Effector memory CD4-positive, alpha-beta T cell (primary cell): ENCODE results near the gene HDDC3.
A peak's percentile ranks its signal among the peaks of the same experiment; 100 is the strongest.

ENCODE experiments used
- DNase-seq, 3 donors: peaks; one replicate each; pipeline ENCODE4 v3.0.0-alpha.2; 2020
- H3K27ac ChIP-seq: 2 replicates; pipeline ENCODE4 v1.7.0; 2013; ENCODE audit warnings: mild to moderate bottlenecking, low read length, moderate library complexity; ENCODE audit not compliant: insufficient read depth, poor library complexity, severe bottlenecking
- H3K27me3 ChIP-seq: replicated peaks from 2 replicates; pipeline ENCODE4 v1.7.0; 2013; ENCODE audit warnings: mild to moderate bottlenecking, low read length; ENCODE audit not compliant: insufficient read depth, control insufficient read depth, poor library complexity, severe bottlenecking
- H3K36me3 ChIP-seq: 2 replicates; pipeline ENCODE4 v1.7.0; 2013; ENCODE audit warnings: mild to moderate bottlenecking, low read length, moderate library complexity; ENCODE audit not compliant: control insufficient read depth, insufficient read depth
- H3K4me1 ChIP-seq: 2 replicates; pipeline ENCODE4 v1.7.0; 2013; ENCODE audit warnings: low read length, mild to moderate bottlenecking; ENCODE audit not compliant: control insufficient read depth, insufficient read depth, poor library complexity, severe bottlenecking
- H3K4me3 ChIP-seq: 2 replicates; pipeline ENCODE4 v1.7.0; 2013; ENCODE audit warnings: low read length, low read depth, mild to moderate bottlenecking; ENCODE audit not compliant: insufficient read depth, poor library complexity, severe bottlenecking
- H3K9me3 ChIP-seq: 2 replicates; pipeline ENCODE4 v1.7.0; 2013; ENCODE audit warnings: mild to moderate bottlenecking, low read length, moderate library complexity; ENCODE audit not compliant: control insufficient read depth
- total RNA-seq, 3 donors: gene quantifications; one replicate each; lab custom pipeline; 2026; lab: John Stamatoyannopoulos, UW

The HDDC3 gene
- 10.7 to 14.1 (median 11.1) reads per million in 3 donors for total RNA-seq

GRCh38 chr15:90931828-90932659 lies at the start of gene HDDC3:
TSS of gene HDDC3 (minus strand) at chr15:90932549. CDS start at chr15:90932540, 9 bp downstream.
- Histone ChIP-seq H3K36me3 (no peaks in the 10 kb centered on the region), H3K27me3 (no peaks in the 10 kb centered on the region), H3K9me3 (no peaks in the 10 kb centered on the region), H3K27ac (peak within 1 kb of the TSS; percentile 83), H3K4me1 (peaks cover 43% of the 10 kb centered on the region), H3K4me3 (peak within 1 kb of the TSS; percentile 74)
- DNase-seq: peak; percentile 71 to 82 (median 76)

GRCh38 chr15:90982135-90982534 lies 49.8 kb upstream of the HDDC3 start:
- Histone ChIP-seq H3K4me3 (no peak overlapping the region), H3K36me3 (no peaks in the 10 kb centered on the region), H3K9me3 (no peaks in the 10 kb centered on the region), H3K27me3 (no peaks in the 10 kb centered on the region), H3K27ac (no peak overlapping the region), H3K4me1 (no peaks in the 10 kb centered on the region)
- DNase-seq: no peak

- H3K36me3 ChIP-seq: no peaks in the 10 kb centered on the region
- DNase-seq: no peak
- H3K27me3 ChIP-seq: no peaks in the 10 kb centered on the region
- H3K9me3 ChIP-seq: no peaks in the 10 kb centered on the region
- H3K27ac ChIP-seq: no peak overlapping the region
- no peak overlapping the region for H3K4me3 ChIP-seq
- no peaks in the 10 kb centered on the region for H3K4me1 ChIP-seq
These were observed 49.3 kb upstream of the HDDC3 start for GRCh38 chr15:90981681-90982080.

GRCh38 chr15:90979582-90979981 lies 47.2 kb upstream of the HDDC3 start:
- H3K27ac ChIP-seq: no peak overlapping the region
- H3K4me1 ChIP-seq: no peaks in the 10 kb centered on the region
- H3K36me3 ChIP-seq: no peaks in the 10 kb centered on the region
- no peak overlapping the region for H3K4me3 ChIP-seq
- DNase-seq: no peak
- no peaks in the 10 kb centered on the region for H3K9me3 ChIP-seq
- no peaks in the 10 kb centered on the region for H3K27me3 ChIP-seq

- Histone ChIP-seq H3K27me3 (no peaks in the 10 kb centered on the region), H3K36me3 (no peaks in the 10 kb centered on the region)
- no peak for DNase-seq
These were observed 41.9 kb upstream of the HDDC3 start for GRCh38 chr15:90974216-90974615.

GRCh38 chr15:90972133-90972532 lies 39.8 kb upstream of the HDDC3 start:
- Histone ChIP-seq H3K4me3 (no peak overlapping the region), H3K36me3 (no peaks in the 10 kb centered on the region), H3K9me3 (no peaks in the 10 kb centered on the region), H3K4me1 (no peaks in the 10 kb centered on the region), H3K27me3 (no peaks in the 10 kb centered on the region), H3K27ac (no peak overlapping the region)
- DNase-seq: no peak

More at GRCh38 chr15:90974216-90974615, 41.9 kb upstream of the HDDC3 start:
- H3K4me1 ChIP-seq: no peaks in the 10 kb centered on the region
- no peak overlapping the region for H3K27ac ChIP-seq
- no peak overlapping the region for H3K4me3 ChIP-seq
- H3K9me3 ChIP-seq: no peaks in the 10 kb centered on the region

GRCh38 chr15:90970274-90970673 lies 37.9 kb upstream of the HDDC3 start:
- DNase-seq: no peak
- H3K4me3 ChIP-seq: no peak overlapping the region
- no peaks in the 10 kb centered on the region for H3K27me3 ChIP-seq
- H3K4me1 ChIP-seq: no peaks in the 10 kb centered on the region
- no peak overlapping the region for H3K27ac ChIP-seq
- H3K36me3 ChIP-seq: no peaks in the 10 kb centered on the region
- H3K9me3 ChIP-seq: no peaks in the 10 kb centered on the region

- DNase-seq: no peak
- Histone ChIP-seq H3K27ac (no peak overlapping the region), H3K27me3 (no peaks in the 10 kb centered on the region), H3K36me3 (no peaks in the 10 kb centered on the region), H3K4me3 (no peak overlapping the region), H3K4me1 (no peaks in the 10 kb centered on the region), H3K9me3 (no peaks in the 10 kb centered on the region)
These were observed 36.1 kb upstream of the HDDC3 start for GRCh38 chr15:90968434-90968833.

- H3K4me1 ChIP-seq: no peaks in the 10 kb centered on the region
- no peak overlapping the region for H3K27ac ChIP-seq
- no peaks in the 10 kb centered on the region for H3K27me3 ChIP-seq
- H3K4me3 ChIP-seq: no peak overlapping the region
- H3K36me3 ChIP-seq: no peaks in the 10 kb centered on the region
- no peak for DNase-seq
- H3K9me3 ChIP-seq: no peaks in the 10 kb centered on the region
These were observed 34.9 kb upstream of the HDDC3 start for GRCh38 chr15:90967206-90967605.

- Histone ChIP-seq H3K4me1 (no peaks in the 10 kb centered on the region), H3K36me3 (peaks cover 1% of the 10 kb centered on the region), H3K27me3 (no peaks in the 10 kb centered on the region), H3K9me3 (no peaks in the 10 kb centered on the region), H3K27ac (no peak overlapping the region), H3K4me3 (no peak overlapping the region)
- DNase-seq: no peak
These were observed 33.9 kb upstream of the HDDC3 start for GRCh38 chr15:90966262-90966661.
